ENCODE results near the gene ADISSP. TPM values are rescaled to one million over a fixed set of nuclear protein-coding genes. Genes with fewer than 3 reads are reported as not detected.

Gene ADISSP
- total RNA-seq, 1 donor from 2014 or later = 43.2 TPM

DNA sequence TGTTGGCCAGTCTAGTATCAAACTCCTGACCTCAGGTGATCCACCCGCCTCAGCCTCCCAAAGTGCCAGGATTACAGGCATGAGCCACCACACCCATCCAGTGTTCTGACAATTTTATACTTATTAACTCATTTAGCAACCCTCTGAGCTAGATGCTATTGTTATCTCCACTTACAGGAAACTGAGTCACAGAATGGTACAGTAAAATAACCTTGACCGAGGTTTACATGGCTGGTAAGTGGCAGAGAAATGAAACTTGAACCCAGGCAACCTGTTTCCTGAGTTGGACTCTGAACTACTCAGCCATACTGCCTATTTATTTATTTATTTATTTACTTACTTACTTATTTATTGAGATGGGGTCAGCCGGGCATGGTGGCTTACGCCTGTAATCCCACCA is 48.5 kb downstream of the ADISSP start:
- H3K27ac Mint-ChIP-seq (ENCODE audit: unreplicated experiment) = no peak overlapping the region
- no peaks in the 10 kb centered on the region for H4K20me1 ChIP-seq (ENCODE audit: insufficient read depth, low read length)
- no peaks in the 10 kb centered on the region for H3K36me3 ChIP-seq (ENCODE audit: insufficient read depth, low read length)
- H3K79me2 ChIP-seq (ENCODE audit: insufficient read depth, low read length) = no peaks in the 10 kb centered on the region
- TF ChIP-seq EZH2 (IDR thresholded peaks at IDR 0.05; ENCODE audit: insufficient read depth, low read length) (no peak), CTCF (IDR thresholded peaks at IDR 0.05; ENCODE audit: insufficient read depth, low read depth, low read length) (no peak)
- FAIRE-seq (no peak), DNase-seq (ENCODE audit: low read depth) (no peak)
- no peaks in the 10 kb centered on the region for H3K4me1 ChIP-seq (ENCODE audit: insufficient read depth, low read length)
- peaks cover 10% of the 10 kb centered on the region for H3K27me3 ChIP-seq (ENCODE audit: insufficient read depth, low read length)
- H2AFZ ChIP-seq (ENCODE audit: low read depth, low read length) = no peak overlapping the region
- no peak overlapping the region for H3K9ac ChIP-seq (ENCODE audit: low read length)
- no peak overlapping the region for H3K4me3 ChIP-seq (ENCODE audit: insufficient read depth, low read depth, low read length)
- H3K9me3 Mint-ChIP-seq (ENCODE audit: unreplicated experiment) = no peaks in the 10 kb centered on the region
- H3K27ac ChIP-seq (ENCODE audit: low read depth, low read length) = no peak overlapping the region
- no peak overlapping the region for H3K4me2 ChIP-seq (ENCODE audit: low read length)
- no peak overlapping the region for H3K4me3 Mint-ChIP-seq (ENCODE audit: unreplicated experiment)
- peaks cover 18% of the 10 kb centered on the region for H3K27me3 Mint-ChIP-seq (ENCODE audit: low read depth, unreplicated experiment)
- H3K9me3 ChIP-seq (ENCODE audit: insufficient read depth, low read depth, low read length) = no peaks in the 10 kb centered on the region
- no peaks in the 10 kb centered on the region for H3K36me3 Mint-ChIP-seq (ENCODE audit: low read depth, unreplicated experiment)
- H3K4me1 Mint-ChIP-seq (ENCODE audit: low read depth, unreplicated experiment) = no peaks in the 10 kb centered on the region

DNA sequence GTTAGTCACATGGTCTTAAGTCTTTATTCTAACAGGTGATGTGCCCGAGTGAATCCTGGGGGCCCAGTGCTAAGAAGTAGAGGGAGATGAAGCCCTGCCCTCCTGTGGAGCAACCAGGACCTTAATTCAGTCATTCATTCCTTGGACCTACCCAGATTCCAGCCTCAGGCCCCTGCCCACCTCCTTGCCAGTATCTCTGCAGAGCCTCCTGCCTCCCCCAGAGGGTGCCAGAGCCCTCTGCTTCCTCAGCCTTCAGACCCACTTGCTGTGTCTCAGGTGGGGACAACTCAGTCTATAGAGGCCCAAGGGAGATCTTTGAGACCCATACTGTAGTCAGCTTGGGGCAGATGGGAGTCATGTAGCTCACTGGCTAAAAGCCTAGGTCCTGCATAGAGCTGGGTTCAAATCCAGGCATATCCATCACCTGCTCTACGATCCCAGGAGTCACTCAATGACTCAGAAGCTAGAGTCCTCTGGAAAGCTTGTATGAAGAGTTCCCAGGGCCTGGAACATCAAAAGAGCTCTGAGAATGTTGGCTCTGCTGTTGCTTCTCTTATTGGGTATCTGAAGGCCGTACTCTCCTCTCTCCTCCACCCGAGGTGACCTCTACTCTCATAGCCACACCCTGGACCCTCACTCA is 51.2 kb downstream of the ADISSP start:
- peaks cover 10% of the 10 kb centered on the region for H3K27me3 ChIP-seq (ENCODE audit: insufficient read depth, low read length)
- no peak overlapping the region for H3K27ac ChIP-seq (ENCODE audit: low read depth, low read length)
- Mint-ChIP-seq H3K36me3 (ENCODE audit: low read depth, unreplicated experiment) (no peaks in the 10 kb centered on the region), H3K27ac (ENCODE audit: unreplicated experiment) (no peak overlapping the region), H3K27me3 (ENCODE audit: low read depth, unreplicated experiment) (peaks cover 20% of the 10 kb centered on the region), H3K4me1 (ENCODE audit: low read depth, unreplicated experiment) (no peaks in the 10 kb centered on the region), H3K9me3 (ENCODE audit: unreplicated experiment) (no peaks in the 10 kb centered on the region), H3K4me3 (ENCODE audit: unreplicated experiment) (no peak overlapping the region)
- no peak overlapping the region for H2AFZ ChIP-seq (ENCODE audit: low read depth, low read length)
- no peak overlapping the region for H3K9ac ChIP-seq (ENCODE audit: low read length)
- no peaks in the 10 kb centered on the region for H3K36me3 ChIP-seq (ENCODE audit: insufficient read depth, low read length)
- no peak overlapping the region for H3K4me3 ChIP-seq (ENCODE audit: insufficient read depth, low read depth, low read length)
- H3K9me3 ChIP-seq (ENCODE audit: insufficient read depth, low read depth, low read length) = no peaks in the 10 kb centered on the region
- TF ChIP-seq EZH2 (IDR thresholded peaks at IDR 0.05; ENCODE audit: insufficient read depth, low read length) = no peak
- TF ChIP-seq CTCF (IDR thresholded peaks at IDR 0.05; ENCODE audit: insufficient read depth, low read depth, low read length) = peak; percentile 47
- no peak for FAIRE-seq
- no peak for DNase-seq (ENCODE audit: low read depth)
- H4K20me1 ChIP-seq (ENCODE audit: insufficient read depth, low read length) = no peaks in the 10 kb centered on the region
- H3K79me2 ChIP-seq (ENCODE audit: insufficient read depth, low read length) = no peaks in the 10 kb centered on the region
- H3K4me2 ChIP-seq (ENCODE audit: low read length) = no peak overlapping the region
- no peaks in the 10 kb centered on the region for H3K4me1 ChIP-seq (ENCODE audit: insufficient read depth, low read length)

- Mint-ChIP-seq H3K4me1 (ENCODE audit: low read depth, unreplicated experiment) (no peaks in the 10 kb centered on the region), H3K27me3 (ENCODE audit: low read depth, unreplicated experiment) (peaks cover 17% of the 10 kb centered on the region), H3K36me3 (ENCODE audit: low read depth, unreplicated experiment) (no peaks in the 10 kb centered on the region), H3K27ac (ENCODE audit: unreplicated experiment) (no peak overlapping the region), H3K4me3 (ENCODE audit: unreplicated experiment) (no peak overlapping the region), H3K9me3 (ENCODE audit: unreplicated experiment) (no peaks in the 10 kb centered on the region)
- DNase-seq (ENCODE audit: low read depth) (no peak), FAIRE-seq (no peak)
- no peak overlapping the region for H3K9ac ChIP-seq (ENCODE audit: low read length)
- no peaks in the 10 kb centered on the region for H3K9me3 ChIP-seq (ENCODE audit: insufficient read depth, low read depth, low read length)
- no peak overlapping the region for H3K27ac ChIP-seq (ENCODE audit: low read depth, low read length)
- no peak overlapping the region for H2AFZ ChIP-seq (ENCODE audit: low read depth, low read length)
- no peaks in the 10 kb centered on the region for H3K36me3 ChIP-seq (ENCODE audit: insufficient read depth, low read length)
- no peak overlapping the region for H3K4me3 ChIP-seq (ENCODE audit: insufficient read depth, low read depth, low read length)
- H3K4me1 ChIP-seq (ENCODE audit: insufficient read depth, low read length) = no peaks in the 10 kb centered on the region
- TF ChIP-seq EZH2 (IDR thresholded peaks at IDR 0.05; ENCODE audit: insufficient read depth, low read length) (no peak), CTCF (IDR thresholded peaks at IDR 0.05; ENCODE audit: insufficient read depth, low read depth, low read length) (no peak)
- H3K27me3 ChIP-seq (ENCODE audit: insufficient read depth, low read length) = no peaks in the 10 kb centered on the region
- no peak overlapping the region for H3K4me2 ChIP-seq (ENCODE audit: low read length)
- no peaks in the 10 kb centered on the region for H4K20me1 ChIP-seq (ENCODE audit: insufficient read depth, low read length)
- H3K79me2 ChIP-seq (ENCODE audit: insufficient read depth, low read length) = no peaks in the 10 kb centered on the region
Observed at GRCh38 chr20:3714092-3714491, 53.5 kb downstream of the ADISSP start.
